Osteocyte (in vitro differentiated cells): ENCODE results near the gene TFAP2D. TPM values are rescaled to one million over a fixed set of nuclear protein-coding genes. Genes with fewer than 3 reads are reported as not detected.

Experiments
- DNase-seq: peaks from one replicate; pipeline ENCODE4 v3.0.0; 2021; ENCODE audit warnings: mixed read lengths; ENCODE audit not compliant: unreplicated experiment; ENCODE audit errors: extremely low spot score
- H3K27ac Mint-ChIP-seq: one replicate; pipeline ENCODE4 v1.8.0; 2021; ENCODE audit warnings: mild to moderate bottlenecking, mixed read lengths; ENCODE audit not compliant: unreplicated experiment
- H3K27me3 Mint-ChIP-seq: one replicate; pipeline ENCODE4 v1.8.0; 2021; ENCODE audit warnings: mixed read lengths; ENCODE audit not compliant: unreplicated experiment
- H3K36me3 Mint-ChIP-seq: one replicate; pipeline ENCODE4 v1.8.0; 2021; ENCODE audit warnings: mixed read lengths; ENCODE audit not compliant: unreplicated experiment
- H3K4me1 Mint-ChIP-seq: one replicate; pipeline ENCODE4 v1.8.0; 2021; ENCODE audit warnings: mixed read lengths; ENCODE audit not compliant: unreplicated experiment
- H3K4me3 Mint-ChIP-seq: one replicate; pipeline ENCODE4 v1.8.0; 2021; ENCODE audit warnings: mild to moderate bottlenecking, moderate library complexity, mixed read lengths; ENCODE audit not compliant: unreplicated experiment
- H3K9me3 Mint-ChIP-seq: one replicate; pipeline ENCODE4 v1.8.0; 2021; ENCODE audit warnings: mixed read lengths; ENCODE audit not compliant: unreplicated experiment
- CTCF ChIP-seq: fragments of 200-600 bp; sonication (generic); IDR thresholded peaks from 2 replicates; pipeline ENCODE4 v1.5.0; 2021; ENCODE audit warnings: antibody characterized with exemption, mild to moderate bottlenecking, moderate library complexity
- long read RNA-seq: library from polyadenylated mRNA; unstranded; transcript quantifications from one replicate; pipeline ENCODE4 v2.0.0, GENCODE V29; 2021
- total RNA-seq: library from RNA; stranded (reverse); gene quantifications from 2 replicates; pipeline ENCODE4 v1.2.1, GENCODE V29; 2021

TFAP2D gene
- total RNA-seq, result not detected in 2 replicates
- long read RNA-seq, result 0 reads

GRCh38 chr6:50713226-50713625 is at the start of gene TFAP2D:
Gene TFAP2D, plus strand, starts transcription at chr6:50713526. Its CDS starts 530 bp downstream, at chr6:50714056.
- Mint-ChIP-seq H3K4me1 (peaks cover 4% of the 10 kb centered on the region), H3K36me3 (no peaks in the 10 kb centered on the region), H3K27me3 (peaks cover 94% of the 10 kb centered on the region), H3K4me3 (no peak within 1 kb of the TSS), H3K9me3 (no peaks in the 10 kb centered on the region), H3K27ac (no peak within 1 kb of the TSS)
- no peak for DNase-seq
- no peak for TF ChIP-seq CTCF

- H3K27ac Mint-ChIP-seq, result no peak overlapping the region
- no peaks in the 10 kb centered on the region for H3K9me3 Mint-ChIP-seq
- TF ChIP-seq CTCF, result no peak
- no peaks in the 10 kb centered on the region for H3K27me3 Mint-ChIP-seq
- H3K4me3 Mint-ChIP-seq, result no peak overlapping the region
- no peaks in the 10 kb centered on the region for H3K36me3 Mint-ChIP-seq
- H3K4me1 Mint-ChIP-seq, result no peaks in the 10 kb centered on the region
- DNase-seq, result no peak
Observed at GRCh38 chr6:50663806-50664205, 49.5 kb upstream of the TFAP2D start.

DNA sequence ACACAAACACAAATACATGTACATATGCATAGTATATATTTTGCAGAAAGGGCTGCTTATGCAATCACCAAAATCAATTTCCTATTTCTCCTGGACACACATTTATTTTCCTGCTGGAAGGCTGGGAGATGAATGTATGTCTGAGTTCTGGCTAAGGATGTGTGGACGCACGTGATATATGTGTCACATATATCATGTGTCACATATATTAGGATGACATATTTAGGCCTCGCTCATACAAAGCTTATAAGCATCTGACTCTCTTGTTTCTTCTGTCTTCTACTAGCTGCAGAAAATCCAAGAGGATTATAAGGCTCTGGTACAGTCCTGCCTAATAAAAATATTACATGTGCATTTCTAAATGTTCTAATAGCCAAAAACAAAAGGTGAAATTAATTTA is 47.2 kb upstream of the TFAP2D start:
- no peak for TF ChIP-seq CTCF
- Mint-ChIP-seq H3K4me3 (no peak overlapping the region), H3K4me1 (no peaks in the 10 kb centered on the region), H3K27me3 (peaks cover 5% of the 10 kb centered on the region), H3K36me3 (no peaks in the 10 kb centered on the region), H3K27ac (no peak overlapping the region), H3K9me3 (no peaks in the 10 kb centered on the region)
- DNase-seq, result no peak

DNA sequence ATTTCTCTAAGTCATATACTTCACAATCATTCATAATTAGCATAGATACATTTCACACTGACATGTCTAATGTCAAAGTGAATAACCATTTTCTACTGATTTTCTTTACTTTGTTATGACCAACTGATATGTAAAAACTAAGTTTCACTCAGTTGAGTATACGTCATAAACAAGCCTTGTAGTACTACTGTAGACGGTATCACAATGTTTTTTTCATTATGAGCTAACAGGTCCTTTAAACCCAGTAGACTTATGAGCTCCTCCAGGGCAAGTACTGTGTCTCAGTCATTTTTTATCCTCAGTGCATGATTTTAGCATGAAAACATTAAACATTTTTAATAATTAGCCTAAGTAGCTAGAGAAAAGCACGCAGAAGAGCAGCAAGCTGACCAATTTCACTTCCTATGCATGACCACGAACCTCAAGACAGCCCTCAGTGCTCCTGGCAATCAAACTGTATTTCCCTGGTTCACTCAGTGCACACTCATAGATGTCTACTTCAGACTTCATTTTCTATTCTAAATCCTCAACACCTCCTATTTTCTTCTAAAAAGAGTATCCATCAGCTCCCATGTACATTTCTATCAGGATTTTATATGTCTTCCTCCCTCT is 32.0 kb upstream of the TFAP2D start:
- Mint-ChIP-seq H3K9me3 (no peaks in the 10 kb centered on the region), H3K36me3 (no peaks in the 10 kb centered on the region), H3K4me1 (no peaks in the 10 kb centered on the region), H3K27me3 (peaks cover 12% of the 10 kb centered on the region), H3K27ac (no peak overlapping the region), H3K4me3 (no peak overlapping the region)
- no peak for DNase-seq
- no peak for TF ChIP-seq CTCF

DNA sequence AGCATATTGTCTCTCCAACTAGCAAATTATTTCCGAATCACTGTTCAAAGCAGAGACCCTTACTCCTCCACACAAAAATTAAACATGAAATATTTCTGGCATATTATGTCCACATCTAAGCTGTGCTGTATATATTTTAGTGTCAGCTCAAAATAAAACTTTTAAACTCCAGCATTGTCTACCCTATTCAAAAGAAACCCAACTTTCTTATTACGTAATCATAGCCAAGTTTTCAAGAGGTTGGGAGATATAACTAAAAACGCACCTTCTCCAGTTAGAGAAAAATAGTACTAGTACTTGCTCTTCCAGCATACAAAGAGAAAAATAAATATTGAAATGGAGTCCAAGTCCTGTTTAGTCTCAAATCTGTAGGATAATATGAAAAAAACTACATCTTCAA is 24.1 kb upstream of the TFAP2D start:
- H3K4me3 Mint-ChIP-seq, result no peak overlapping the region
- no peaks in the 10 kb centered on the region for H3K27me3 Mint-ChIP-seq
- no peak overlapping the region for H3K27ac Mint-ChIP-seq
- no peaks in the 10 kb centered on the region for H3K9me3 Mint-ChIP-seq
- no peak for TF ChIP-seq CTCF
- no peaks in the 10 kb centered on the region for H3K36me3 Mint-ChIP-seq
- DNase-seq, result no peak
- no peaks in the 10 kb centered on the region for H3K4me1 Mint-ChIP-seq
